MM.1S (cell line): Measurements from ENCODE around the gene RPRD2.

Experiments
- CTCF ChIP-seq: fragments of 300-600 bp; sonication (generic); IDR thresholded peaks from 2 replicates; pipeline ENCODE4 v1.5.1; 2016; ENCODE audit warnings: antibody characterized with exemption, low read length, mixed read lengths
- EZH2 ChIP-seq: fragments of 300-600 bp; sonication (generic); optimal IDR thresholded peaks from 2 replicates; pipeline ENCODE3; 2017; ENCODE audit warnings: low read depth, mild to moderate bottlenecking, antibody characterized with exemption, low read length, mixed read lengths
- EZH2phosphoT487 ChIP-seq: fragments of 300-600 bp; sonication (generic); IDR thresholded peaks from 2 replicates; pipeline ENCODE4 v1.6.1; 2018; ENCODE audit warnings: antibody characterized with exemption, low read length

GRCh38 chr1:150429805-150430204 is 65.9 kb downstream of the RPRD2 start:
- TF ChIP-seq CTCF = peak; percentile 33; the same call in 1 of the 2 replicates
- TF ChIP-seq EZH2phosphoT487 = no peak
- TF ChIP-seq EZH2 = no peak
